A375 (cell line): Measurements from ENCODE around the gene TSC22D4. TPM values are rescaled to one million over a fixed set of nuclear protein-coding genes. Genes with fewer than 3 reads are reported as not detected.

Source experiments
- total RNA-seq: library from RNA; depleted of rRNA; stranded (reverse); fragments of >200 nt; shearing (Covaris generic); gene quantifications from 2 replicates; pipeline ENCODE4 v1.2.3, GENCODE V29; 2014; rRNA removed

The TSC22D4 gene
- total RNA-seq = 29.2 and 38.4 TPM in 2 replicates

DNA sequence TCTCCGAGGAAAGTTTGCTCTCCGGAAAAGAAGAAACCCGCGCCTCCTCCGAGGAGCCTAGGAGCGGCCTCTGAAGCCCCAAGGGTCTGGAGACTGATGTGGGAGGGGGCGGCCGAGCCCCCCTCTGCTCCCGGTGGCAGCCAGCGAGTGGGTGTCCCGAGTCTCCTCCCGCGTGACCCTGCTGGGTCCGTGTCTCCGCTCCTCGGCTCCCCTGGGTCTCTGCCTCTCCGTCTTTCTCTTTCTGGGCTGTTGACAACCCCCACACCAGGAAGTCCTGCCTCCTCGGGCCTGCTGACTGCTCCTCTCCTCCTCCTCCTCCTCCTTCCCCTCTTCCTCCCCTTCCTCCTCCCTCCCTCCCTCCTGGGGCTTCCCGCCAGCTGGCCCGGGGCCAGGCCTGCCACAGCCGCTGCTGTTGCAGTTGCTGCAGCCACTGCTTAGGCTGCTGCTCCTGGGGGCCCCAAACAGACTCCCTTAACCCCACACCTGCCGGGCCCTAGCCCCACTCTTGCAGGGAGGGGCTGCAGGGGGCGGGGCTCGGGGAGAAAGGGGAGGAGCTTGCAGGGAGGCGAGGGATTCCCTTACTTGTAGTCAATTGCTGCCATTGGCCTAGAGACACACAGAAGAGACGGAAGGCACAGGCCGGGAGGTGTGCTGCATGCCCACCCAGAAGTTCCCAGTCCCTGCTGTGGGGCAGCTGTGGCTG is at the start of gene TSC22D4:
Gene TSC22D4, minus strand, starts transcription at position 257 of the 703 bp plus-strand sequence. CDS start 1,176 bp downstream, outside the sequence.

DNA sequence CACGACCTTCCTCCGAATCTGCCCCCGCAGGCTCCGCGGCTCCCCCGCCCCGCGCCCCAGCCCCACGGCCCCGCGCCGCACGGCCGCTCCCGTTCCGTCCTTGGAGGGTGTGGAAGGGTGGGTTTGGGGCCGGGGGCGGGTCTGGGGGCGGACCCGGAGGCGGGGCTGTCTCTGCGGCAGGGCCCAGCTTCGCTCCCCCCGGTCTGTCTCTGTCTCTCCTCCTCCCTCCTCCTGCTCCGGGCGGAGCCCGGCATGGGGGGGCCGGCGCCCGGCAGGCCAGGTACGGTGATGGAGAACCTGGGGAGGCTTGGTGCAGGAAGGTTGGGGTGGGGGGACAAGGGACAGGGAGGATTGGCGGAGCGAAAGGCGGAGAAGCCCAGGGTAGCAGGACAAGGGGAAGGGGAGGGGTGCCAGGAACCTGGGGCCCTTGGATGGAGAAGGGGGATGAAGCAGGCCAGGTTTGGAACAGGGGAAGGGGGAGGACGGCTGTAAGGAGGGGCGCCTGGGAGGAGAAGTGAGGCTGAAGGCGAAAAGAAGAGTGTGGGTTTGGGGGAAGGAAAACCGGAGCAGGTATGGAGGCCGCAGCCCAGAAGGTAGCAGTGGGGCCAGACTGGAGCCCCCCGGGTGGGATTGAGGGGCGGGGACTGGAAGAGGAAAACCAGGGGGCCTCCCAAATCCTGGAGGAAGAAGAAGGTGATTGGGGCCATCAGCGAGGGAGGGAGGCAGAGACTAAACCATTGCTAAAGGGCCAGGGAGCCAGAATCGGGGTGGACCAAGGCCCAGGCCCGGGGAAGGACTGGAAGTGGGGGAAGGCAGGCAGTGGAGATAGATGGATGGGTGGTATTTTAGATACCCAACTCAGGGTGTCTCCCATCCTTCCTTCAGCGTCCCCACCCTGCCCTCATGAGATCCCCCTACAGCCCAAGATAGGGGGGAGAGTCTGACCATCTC is 5.0 kb upstream of the TSC22D4 start, which contains the start of gene NYAP1:
Gene NYAP1, plus strand, starts transcription at position 206 of the 951 bp plus-strand sequence. CDS start 1,385 bp downstream, outside the sequence.

DNA sequence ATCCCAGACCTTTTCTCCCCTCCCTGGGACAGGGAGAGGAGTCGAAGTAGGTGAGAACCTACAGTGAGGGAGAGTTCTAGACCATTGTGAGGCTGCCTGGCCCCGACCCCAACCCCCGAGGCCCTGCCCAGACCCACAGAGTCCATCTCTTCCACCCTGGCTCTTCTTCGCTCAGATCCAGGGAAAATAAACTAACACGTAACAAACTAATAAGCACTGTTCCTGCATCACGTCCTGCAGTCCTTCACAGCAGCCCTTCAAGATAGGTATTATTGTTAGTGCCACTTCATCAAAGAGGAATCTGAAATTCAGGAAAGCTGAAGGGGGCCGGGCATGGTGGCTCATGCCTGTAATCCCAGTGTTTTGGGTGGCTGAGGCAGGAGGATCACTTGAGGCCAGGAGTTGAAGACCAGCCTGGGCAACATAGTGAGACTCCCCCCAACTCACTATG is 14.8 kb downstream of the TSC22D4 start, which contains the start of gene SPACDR:
Gene SPACDR, minus strand, starts transcription at position 51 of the 451 bp plus-strand sequence. CDS start 235 bp downstream, outside the sequence.

DNA sequence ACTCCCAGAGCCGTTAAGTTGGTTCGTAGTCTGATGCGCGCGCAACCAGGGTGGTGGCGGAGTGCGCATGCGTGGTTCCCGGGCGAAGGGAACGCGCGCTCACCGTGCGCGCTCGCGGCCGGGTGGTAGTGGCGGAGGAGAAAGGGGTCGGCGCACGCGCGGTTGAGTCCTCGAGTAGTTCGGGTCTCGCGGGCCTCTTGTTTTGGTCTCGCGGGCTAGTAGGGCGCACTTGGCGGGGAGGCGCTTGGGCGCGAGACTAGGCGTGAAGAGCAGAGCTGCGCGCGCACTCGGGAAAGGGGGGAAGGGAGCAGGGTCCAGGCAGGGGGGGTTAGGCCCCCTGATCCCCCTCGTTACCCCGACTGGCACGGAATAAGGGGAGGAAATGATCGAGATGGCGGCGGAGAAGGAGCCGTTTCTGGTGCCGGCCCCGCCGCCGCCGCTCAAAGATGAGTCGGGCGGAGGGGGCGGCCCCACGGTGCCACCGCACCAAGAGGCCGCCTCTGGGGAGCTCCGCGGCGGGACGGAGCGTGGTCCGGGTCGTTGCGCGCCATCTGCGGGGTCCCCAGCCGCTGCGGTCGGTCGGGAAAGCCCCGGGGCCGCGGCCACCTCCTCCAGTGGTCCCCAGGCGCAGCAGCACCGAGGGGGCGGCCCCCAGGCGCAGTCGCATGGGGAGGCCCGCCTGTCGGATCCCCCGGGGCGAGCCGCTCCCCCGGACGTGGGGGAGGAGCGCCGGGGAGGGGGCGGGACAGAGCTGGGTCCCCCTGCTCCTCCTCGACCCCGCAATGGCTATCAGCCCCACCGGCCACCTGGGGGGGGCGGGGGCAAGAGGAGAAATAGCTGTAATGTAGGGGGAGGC is 49.1 kb downstream of the TSC22D4 start, which contains the start of gene MEPCE:
Gene MEPCE, plus strand, starts transcription at position 195 of the 856 bp plus-strand sequence. Its CDS starts 188 bp downstream, at position 383.

DNA sequence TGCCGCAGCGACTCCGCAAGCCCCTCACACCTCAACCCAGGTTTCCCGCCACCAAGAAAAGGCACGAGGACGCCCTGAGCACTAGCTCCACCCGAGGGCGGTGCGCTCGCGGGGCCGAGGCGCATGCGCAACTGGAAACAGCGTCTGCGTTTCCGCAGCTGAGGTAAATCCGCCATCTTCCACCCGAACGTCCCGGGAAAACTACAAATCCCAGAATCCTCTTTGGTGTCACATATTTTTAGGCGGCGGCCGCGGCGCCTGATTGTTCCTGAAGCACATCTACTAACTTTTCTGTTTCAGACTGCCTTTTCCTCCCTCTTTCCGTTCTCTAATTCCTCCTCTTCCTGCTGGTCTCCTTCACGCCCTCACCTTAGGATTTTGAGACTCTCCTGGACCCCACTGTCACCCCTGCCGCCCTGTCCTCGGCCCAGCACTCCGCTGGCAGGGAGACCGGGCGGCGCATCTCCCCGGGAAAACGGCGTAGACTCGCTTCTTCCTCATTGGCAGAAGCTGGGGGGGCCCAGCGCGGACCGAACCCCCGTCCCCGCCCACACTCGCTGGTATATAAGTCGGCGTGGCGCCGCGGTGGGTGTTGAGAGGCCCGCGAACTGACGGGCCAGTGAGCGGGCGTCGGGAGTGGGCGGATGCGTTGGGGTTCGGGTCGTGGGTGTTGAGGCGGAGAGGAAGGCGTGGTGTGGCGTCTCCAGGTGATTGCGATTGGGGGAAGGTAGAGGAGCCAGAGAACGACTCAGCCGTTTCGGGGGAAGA is 50.6 kb downstream of the TSC22D4 start, which contains the start of gene ZCWPW1:
Gene ZCWPW1, minus strand, starts transcription at position 505 of the 768 bp plus-strand sequence. CDS start 8,054 bp downstream, outside the sequence.

Other genes with a start within 250 kb of the TSC22D4 start
- gene SPDYE3, start 171.5 kb downstream of the TSC22D4 start, total RNA-seq = not detected in 2 replicates
- 31.3 and 37.6 TPM in 2 replicates for gene PILRB, start 121.1 kb downstream of the TSC22D4 start, total RNA-seq
- 0.24 and 0.45 TPM in 2 replicates for gene PILRA, start 105.7 kb downstream of the TSC22D4 start, total RNA-seq
- 0.66 and 2.4 TPM in 2 replicates for gene ZCWPW1, start 50.5 kb downstream of the TSC22D4 start, total RNA-seq
- gene MEPCE, start 49.4 kb downstream of the TSC22D4 start, total RNA-seq = 55.1 and 59.2 TPM in 2 replicates
- 72.5 and 77.9 TPM in 2 replicates for gene PPP1R35, start 42.7 kb downstream of the TSC22D4 start, total RNA-seq
- 0.38 and 0.61 TPM in 2 replicates for gene SPACDR, start 15.0 kb downstream of the TSC22D4 start, total RNA-seq
- gene NYAP1, start 4.7 kb upstream of the TSC22D4 start, total RNA-seq = 0.08 and 0.42 TPM in 2 replicates
- gene AGFG2, start 60.0 kb upstream of the TSC22D4 start, total RNA-seq = 6.7 and 12.5 TPM in 2 replicates
- not detected in 2 replicates for gene SAP25, start 94.7 kb upstream of the TSC22D4 start, total RNA-seq
- 10.8 and 12.8 TPM in 2 replicates for gene LRCH4, start 106.9 kb upstream of the TSC22D4 start, total RNA-seq
- 0.69 and 3.8 TPM in 2 replicates for gene FBXO24, start 107.1 kb upstream of the TSC22D4 start, total RNA-seq
- 143 and 144 TPM in 2 replicates for gene PCOLCE, start 123.1 kb upstream of the TSC22D4 start, total RNA-seq
- 8.6 and 14.9 TPM in 2 replicates for gene MOSPD3, start 133.3 kb upstream of the TSC22D4 start, total RNA-seq
- 0.04 TPM in 1 of 2 replicates, not detected in the other for gene TFR2, start 162.3 kb upstream of the TSC22D4 start, total RNA-seq
- gene ACTL6B, start 177.2 kb upstream of the TSC22D4 start, total RNA-seq = not detected in 2 replicates
- gene GNB2, start 194.5 kb upstream of the TSC22D4 start, total RNA-seq = 96.3 and 114 TPM in 2 replicates
- 25.1 and 25.2 TPM in 2 replicates for gene GIGYF1, start 215.0 kb upstream of the TSC22D4 start, total RNA-seq
- gene POP7, start 226.9 kb upstream of the TSC22D4 start, total RNA-seq = 94.5 and 103 TPM in 2 replicates
- not detected in 2 replicates for gene EPO, start 241.3 kb upstream of the TSC22D4 start, total RNA-seq